Osteoblast (primary cell): ENCODE measurements around the gene SLC7A6. TPM values are rescaled to one million over a fixed set of nuclear protein-coding genes. Genes with fewer than 3 reads are reported as not detected.

ENCODE experiments used
- DNase-seq: peaks from one replicate; pipeline ENCODE4 v3.0.0; 2011; ENCODE audit warnings: low spot score, mixed read lengths; ENCODE audit not compliant: insufficient read length; ENCODE audit errors: missing footprints
- H2AFZ ChIP-seq: 2 replicates; pipeline ENCODE4 v1.6.0; 2011; ENCODE audit warnings: mild to moderate bottlenecking, low read length
- H3K27ac ChIP-seq: 2 replicates; pipeline ENCODE4 v1.5.1; 2011; ENCODE audit warnings: mild to moderate bottlenecking, low read depth, low read length, moderate library complexity
- H3K27me3 ChIP-seq: 2 replicates; pipeline ENCODE4 v1.6.0; 2012; ENCODE audit warnings: mild to moderate bottlenecking, control low read depth, inconsistent platforms, low read length, moderate library complexity; ENCODE audit not compliant: insufficient read depth
- H3K36me3 ChIP-seq: 2 replicates; pipeline ENCODE4 v1.5.1; 2011; ENCODE audit warnings: mild to moderate bottlenecking, low read length, control low read depth, moderate library complexity; ENCODE audit not compliant: insufficient read depth
- H3K4me1 ChIP-seq: 2 replicates; pipeline ENCODE4 v1.5.1; 2011; ENCODE audit warnings: mild to moderate bottlenecking, low read length, control low read depth, moderate library complexity; ENCODE audit not compliant: insufficient read depth
- H3K4me2 ChIP-seq: 2 replicates; pipeline ENCODE4 v1.6.0; 2011; ENCODE audit warnings: mild to moderate bottlenecking, low read length; ENCODE audit not compliant: insufficient read depth
- H3K4me3 ChIP-seq: fragments of 200-600 bp; sonication (generic); 3 replicates; pipeline ENCODE4 v1.5.1; 2012; ENCODE audit warnings: mild to moderate bottlenecking, low read length, inconsistent platforms; ENCODE audit not compliant: insufficient read depth
- H3K79me2 ChIP-seq: 2 replicates; pipeline ENCODE4 v1.6.0; 2012; ENCODE audit warnings: mild to moderate bottlenecking, low read length, control low read depth, inconsistent platforms; ENCODE audit not compliant: insufficient read depth
- H3K9me3 ChIP-seq: 2 replicates; pipeline ENCODE4 v1.5.1; 2011; ENCODE audit warnings: low read depth, low read length, control low read depth
- H4K20me1 ChIP-seq: 2 replicates; pipeline ENCODE4 v1.6.0; 2012; ENCODE audit warnings: mild to moderate bottlenecking, low read length, control low read depth; ENCODE audit not compliant: insufficient read depth
- total RNA-seq: library from RNA; depleted of rRNA; stranded (reverse); fragments of >200 nt; gene quantifications from 2 replicates; pipeline ENCODE4 v1.2.3, GENCODE V29; 2012
- TF ChIP-seq, protein P1 (sequence below): IDR thresholded peaks from 2 replicates; pipeline ENCODE4 v1.5.1; 2011; ENCODE audit warnings: mild to moderate bottlenecking, low read depth, low read length, moderate library complexity; ENCODE audit errors: extremely low read depth

SLC7A6 gene
- total RNA-seq, 1 donor: 36.9 TPM

GRCh38 chr16:68269793-68270192, 5.5 kb downstream of the SLC7A6 start:
- H3K4me3 ChIP-seq: no peak overlapping the region
- TF ChIP-seq, protein P1, sequence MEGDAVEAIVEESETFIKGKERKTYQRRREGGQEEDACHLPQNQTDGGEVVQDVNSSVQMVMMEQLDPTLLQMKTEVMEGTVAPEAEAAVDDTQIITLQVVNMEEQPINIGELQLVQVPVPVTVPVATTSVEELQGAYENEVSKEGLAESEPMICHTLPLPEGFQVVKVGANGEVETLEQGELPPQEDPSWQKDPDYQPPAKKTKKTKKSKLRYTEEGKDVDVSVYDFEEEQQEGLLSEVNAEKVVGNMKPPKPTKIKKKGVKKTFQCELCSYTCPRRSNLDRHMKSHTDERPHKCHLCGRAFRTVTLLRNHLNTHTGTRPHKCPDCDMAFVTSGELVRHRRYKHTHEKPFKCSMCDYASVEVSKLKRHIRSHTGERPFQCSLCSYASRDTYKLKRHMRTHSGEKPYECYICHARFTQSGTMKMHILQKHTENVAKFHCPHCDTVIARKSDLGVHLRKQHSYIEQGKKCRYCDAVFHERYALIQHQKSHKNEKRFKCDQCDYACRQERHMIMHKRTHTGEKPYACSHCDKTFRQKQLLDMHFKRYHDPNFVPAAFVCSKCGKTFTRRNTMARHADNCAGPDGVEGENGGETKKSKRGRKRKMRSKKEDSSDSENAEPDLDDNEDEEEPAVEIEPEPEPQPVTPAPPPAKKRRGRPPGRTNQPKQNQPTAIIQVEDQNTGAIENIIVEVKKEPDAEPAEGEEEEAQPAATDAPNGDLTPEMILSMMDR: no peak
- H3K27me3 ChIP-seq: no peaks in the 10 kb centered on the region
- H3K4me1 ChIP-seq: peaks cover 25% of the 10 kb centered on the region
- peaks cover 49% of the 10 kb centered on the region for H3K36me3 ChIP-seq
- DNase-seq: no peak
- no peak overlapping the region for H3K27ac ChIP-seq
- H3K9me3 ChIP-seq: no peaks in the 10 kb centered on the region
- no peak overlapping the region for H3K4me2 ChIP-seq
- H3K79me2 ChIP-seq: peaks cover 93% of the 10 kb centered on the region
- no peak overlapping the region for H2AFZ ChIP-seq
- peaks cover 71% of the 10 kb centered on the region for H4K20me1 ChIP-seq

GRCh38 chr16:68270353-68270752, 6.0 kb downstream of the SLC7A6 start:
- Histone ChIP-seq H3K9me3 (no peaks in the 10 kb centered on the region), H3K4me2 (no peak overlapping the region), H2AFZ (no peak overlapping the region), H4K20me1 (peaks cover 72% of the 10 kb centered on the region), H3K27me3 (no peaks in the 10 kb centered on the region), H3K4me3 (no peak overlapping the region), H3K36me3 (peaks cover 53% of the 10 kb centered on the region), H3K27ac (peak overlapping the region; percentile 35), H3K79me2 (peaks cover 96% of the 10 kb centered on the region), H3K4me1 (peaks cover 25% of the 10 kb centered on the region)
- no peak for DNase-seq
- TF ChIP-seq, protein P1: no peak

GRCh38 chr16:68272507-68273209, 8.3 kb downstream of the SLC7A6 start:
- H3K79me2 ChIP-seq: peaks cover 88% of the 10 kb centered on the region
- no peak overlapping the region for H3K4me2 ChIP-seq

GRCh38 chr16:68273459-68273858, 9.1 kb downstream of the SLC7A6 start:
- H3K36me3 ChIP-seq: peaks cover 57% of the 10 kb centered on the region
- no peak for DNase-seq
- H4K20me1 ChIP-seq: peaks cover 64% of the 10 kb centered on the region
- no peak overlapping the region for H3K27ac ChIP-seq
- H3K4me1 ChIP-seq: peaks cover 4% of the 10 kb centered on the region
- no peak overlapping the region for H2AFZ ChIP-seq
- H3K79me2 ChIP-seq: peaks cover 80% of the 10 kb centered on the region
- H3K4me3 ChIP-seq: no peak overlapping the region
- H3K9me3 ChIP-seq: no peaks in the 10 kb centered on the region
- TF ChIP-seq, protein P1: no peak
- H3K4me2 ChIP-seq: no peak overlapping the region
- no peaks in the 10 kb centered on the region for H3K27me3 ChIP-seq

More at GRCh38 chr16:68272507-68273209, 8.3 kb downstream of the SLC7A6 start:
- Histone ChIP-seq H3K36me3 (peaks cover 64% of the 10 kb centered on the region), H2AFZ (no peak overlapping the region), H3K4me1 (peaks cover 12% of the 10 kb centered on the region), H3K4me3 (no peak overlapping the region), H3K9me3 (no peaks in the 10 kb centered on the region), H4K20me1 (peaks cover 71% of the 10 kb centered on the region), H3K27me3 (no peaks in the 10 kb centered on the region), H3K27ac (no peak overlapping the region)
- DNase-seq: no peak
- TF ChIP-seq, protein P1: no peak
